8988T (cell line): ENCODE results near the gene PLK4.
"Not testable (repeated sequence)": the region's sequence is repeated elsewhere in the genome, so short reads cannot be mapped to it uniquely, and the experiment has no call there.

Source experiments
- DNase-seq: peaks from one replicate; pipeline ENCODE4 v3.0.0; 2011

The PLK4 gene

GRCh38 chr4:127880763-127881562, at the start of gene PLK4:
TSS of gene PLK4 (plus strand) at chr4:127880893. CDS start at chr4:127881135, 242 bp downstream.
- DNase-seq: peak; percentile 42

- no peak for DNase-seq
Observed at GRCh38 chr4:127832585-127832984, 48.1 kb upstream of the PLK4 start.

GRCh38 chr4:127843704-127844600, 36.7 kb upstream of the PLK4 start:
- no peak for DNase-seq

- DNase-seq: no peak
Observed at GRCh38 chr4:127844601-127845116, 36.0 kb upstream of the PLK4 start.

- DNase-seq: no peak
Observed at GRCh38 chr4:127846061-127846460, 34.6 kb upstream of the PLK4 start.

- DNase-seq: no peak
Observed at GRCh38 chr4:127846765-127847164, 33.9 kb upstream of the PLK4 start.

GRCh38 chr4:127849505-127850234, 31.0 kb upstream of the PLK4 start:
- DNase-seq: no peak

- DNase-seq: no peak
Observed at GRCh38 chr4:127852661-127853060, 28.0 kb upstream of the PLK4 start.

- no peak for DNase-seq
Observed at GRCh38 chr4:127856196-127856812, 24.4 kb upstream of the PLK4 start.

GRCh38 chr4:127856813-127857447, 23.8 kb upstream of the PLK4 start:
- no peak for DNase-seq

GRCh38 chr4:127857641-127858040, 23.1 kb upstream of the PLK4 start:
- no peak for DNase-seq

GRCh38 chr4:127868196-127868595, 12.5 kb upstream of the PLK4 start:
- no peak for DNase-seq

GRCh38 chr4:127870281-127870680, 10.4 kb upstream of the PLK4 start:
- no peak for DNase-seq

GRCh38 chr4:127870688-127871087, 10.0 kb upstream of the PLK4 start:
- DNase-seq: no peak

GRCh38 chr4:127875791-127876190, 4.9 kb upstream of the PLK4 start:
- no peak for DNase-seq

- DNase-seq: no peak
Observed at GRCh38 chr4:127881563-127881864, 821 bp downstream of the PLK4 start.

- DNase-seq: no peak
Observed at GRCh38 chr4:127888559-127888958, 7.9 kb downstream of the PLK4 start.

GRCh38 chr4:127889903-127890302, 9.2 kb downstream of the PLK4 start:
- no peak for DNase-seq

- DNase-seq: no peak
Observed at GRCh38 chr4:127896069-127896468, 15.4 kb downstream of the PLK4 start.

GRCh38 chr4:127896528-127896927, 15.8 kb downstream of the PLK4 start:
- DNase-seq: no peak

GRCh38 chr4:127899682-127900081, 19.0 kb downstream of the PLK4 start:
- DNase-seq: not testable (repeated sequence)

- no peak for DNase-seq
Observed at GRCh38 chr4:127905029-127905428, 24.3 kb downstream of the PLK4 start.
